NCI-H1417 (cell line): ENCODE data around the gene DHX29.

Experiments used
- DNase-seq, 3 experiments: peaks; one replicate each; lab custom pipeline; 2025; lab: John Stamatoyannopoulos, UW

Gene DHX29

GRCh38 chr5:55232985-55233928, 74.2 kb downstream of the DHX29 start, which contains the start of gene CCNO:
Gene CCNO, minus strand, starts transcription at chr5:55233608. Its CDS starts 85 bp downstream, at chr5:55233523.
- DNase-seq = peak; percentile 90 to 95 (median 93)

DNA sequence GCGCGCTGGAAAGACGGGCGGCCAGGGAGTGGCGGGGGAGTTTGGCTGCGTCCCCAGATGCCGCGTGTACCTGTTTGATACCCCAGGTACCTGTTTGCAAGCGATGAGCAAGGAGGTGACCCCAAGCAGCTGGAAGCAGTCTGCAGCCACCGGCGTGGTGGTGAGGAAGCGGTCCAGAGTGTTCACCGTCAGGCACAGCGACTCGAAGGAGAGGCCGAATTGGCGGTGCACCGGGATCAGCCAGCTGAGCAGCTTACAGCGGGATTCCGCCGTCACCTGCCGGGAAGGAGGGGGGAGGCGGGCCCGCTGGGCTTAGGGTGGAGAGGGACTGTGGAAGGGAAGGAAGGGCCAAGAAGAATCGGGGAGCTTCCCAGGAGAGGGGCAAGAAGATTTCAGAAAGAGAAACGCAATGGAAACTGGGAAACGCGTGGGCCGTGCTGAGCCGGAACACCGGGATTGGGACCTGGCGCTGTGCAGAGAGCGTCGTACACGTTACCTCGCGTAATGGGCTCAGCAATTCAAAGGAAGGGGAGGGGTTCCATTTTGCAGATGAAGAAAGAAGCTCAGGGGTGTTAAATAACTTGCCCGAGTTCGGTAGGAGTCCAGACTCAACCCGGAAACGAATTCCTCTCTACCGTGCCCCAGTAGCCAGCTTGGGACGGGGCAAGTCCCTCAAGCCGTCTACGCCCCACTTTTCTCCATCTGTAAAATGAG, 75.1 kb downstream of the DHX29 start:
- DNase-seq = peak; percentile 61 to 69 (median 63)

- peak in 1 of 3 experiments; percentile 60 for DNase-seq
Measured at GRCh38 chr5:55231919-55232270, 75.6 kb downstream of the DHX29 start.

DNA sequence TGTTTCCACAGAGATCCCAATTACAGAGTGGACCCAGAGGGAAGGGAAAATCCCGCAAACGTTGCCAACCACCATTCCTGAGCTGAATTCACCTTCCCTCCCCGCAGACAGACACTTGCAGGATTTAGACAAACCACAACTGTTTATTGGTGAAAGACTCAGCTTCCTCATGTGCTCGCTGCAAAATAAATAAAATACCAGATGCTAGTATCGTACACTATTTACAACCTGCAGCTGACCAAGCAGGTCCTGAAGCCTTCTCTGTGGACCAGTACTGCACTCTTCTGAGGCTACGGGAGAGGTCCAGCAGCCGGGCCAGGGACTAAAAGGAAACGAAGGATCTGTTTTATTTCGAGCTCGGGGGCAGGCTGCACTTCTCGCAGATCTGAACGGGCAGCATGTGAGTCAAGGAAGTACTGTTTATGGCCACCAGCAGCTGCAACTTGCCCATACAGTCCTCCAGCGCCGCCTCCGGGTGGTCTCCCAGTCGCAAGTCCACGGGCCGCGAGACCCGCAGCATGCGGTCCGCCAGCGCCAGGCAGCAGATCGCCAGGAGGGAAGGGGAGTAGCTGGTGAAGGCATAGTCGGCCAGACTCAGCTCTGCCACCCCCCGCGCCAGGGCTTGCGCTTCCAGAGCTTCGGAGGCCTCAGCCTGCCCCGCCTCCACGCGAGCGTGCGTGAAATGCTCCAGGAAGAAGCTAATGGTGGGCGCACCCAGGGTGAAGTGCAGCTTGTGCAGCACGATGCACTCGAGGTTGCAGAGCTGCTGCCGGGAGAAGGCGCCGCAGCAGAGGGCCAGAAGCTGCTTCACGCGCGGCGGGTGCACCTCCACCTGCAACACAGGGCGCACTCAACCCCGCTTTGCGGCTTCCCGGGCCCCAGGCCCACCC, 76.2 kb downstream of the DHX29 start:
- DNase-seq = peak in 2 of 3 experiments; percentile 61 to 65

GRCh38 chr5:55230086-55230629, 77.3 kb downstream of the DHX29 start:
- no peak for DNase-seq

DNA sequence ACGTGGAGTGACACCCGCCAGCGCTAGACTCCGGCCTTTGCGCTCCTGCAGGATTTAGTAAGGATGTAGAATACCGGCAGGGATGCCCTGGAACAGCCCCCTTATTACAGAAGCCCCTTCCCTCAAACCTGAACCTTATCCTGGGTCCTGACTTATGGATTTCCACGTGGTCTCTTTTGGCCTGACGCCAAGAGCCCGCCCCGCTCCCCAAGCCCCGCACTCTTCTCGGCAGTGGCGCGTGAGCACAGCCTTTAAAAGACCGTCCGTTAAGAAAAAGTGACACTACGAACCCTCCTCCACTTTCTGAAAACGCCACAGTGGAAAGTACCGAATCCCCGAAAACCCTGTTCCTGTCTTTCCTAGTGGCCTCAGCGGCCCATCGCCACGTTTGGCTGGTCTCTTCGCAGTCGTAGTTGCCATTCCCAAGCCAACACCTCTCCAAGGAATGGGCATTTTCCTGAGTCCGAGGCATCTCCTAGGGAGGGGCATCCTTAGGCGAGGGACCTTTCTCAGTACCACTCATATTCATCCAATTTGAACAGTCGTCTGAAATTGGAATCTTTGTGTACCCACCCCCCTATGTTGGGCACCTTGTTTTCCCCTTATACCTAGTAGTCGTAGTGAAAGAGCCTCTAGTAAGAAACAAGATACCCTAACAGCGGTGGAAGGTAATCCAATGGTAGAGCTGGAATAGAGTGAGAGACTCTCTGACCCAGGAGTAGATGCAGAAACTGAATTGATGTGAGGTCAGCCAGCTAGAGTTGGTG, 79.6 kb downstream of the DHX29 start:
- DNase-seq = peak in 1 of 3 experiments; percentile 51

DNA sequence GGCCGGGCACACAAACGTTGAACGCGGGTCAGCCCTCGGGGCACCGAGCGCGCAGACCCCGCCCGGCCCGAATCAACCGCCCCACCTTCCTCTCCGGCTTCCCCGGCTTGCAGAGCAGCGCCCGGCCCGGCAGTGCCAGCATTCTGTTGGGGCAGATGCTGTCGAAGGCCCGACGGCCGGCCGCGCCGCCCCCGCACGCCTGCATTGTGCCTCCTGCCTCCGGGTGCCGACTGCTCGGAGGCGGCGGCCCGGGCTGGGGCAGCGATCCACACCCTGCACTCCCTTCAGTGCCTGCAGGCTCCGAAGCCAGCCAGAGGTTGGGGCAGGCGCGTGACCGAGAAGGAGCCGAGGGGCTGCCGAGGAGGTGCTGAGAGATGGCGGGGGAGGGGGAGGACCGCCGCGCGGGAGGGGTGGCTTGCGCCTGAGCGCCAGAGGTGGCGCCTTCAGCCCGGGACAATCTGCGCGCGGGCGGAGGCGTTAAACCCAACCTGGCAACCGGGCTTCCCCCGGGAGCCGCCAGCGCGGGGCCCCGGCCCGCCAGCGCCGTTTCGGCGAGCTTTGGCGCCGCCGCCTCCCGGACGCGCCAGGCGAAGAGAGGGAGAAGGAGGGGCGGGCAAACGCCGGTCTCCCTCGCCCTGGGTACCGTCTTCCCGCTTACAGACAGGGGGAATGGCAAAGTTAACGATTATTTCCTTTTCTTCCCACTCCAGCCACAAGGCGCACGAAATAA, 80.4 kb downstream of the DHX29 start, which contains the start of gene MCIDAS:
TSS of gene MCIDAS (minus strand) at position 382 of the 730 bp plus-strand sequence. CDS start at position 205, 177 bp downstream.
- DNase-seq = peak; percentile 55 to 68 (median 68)

GRCh38 chr5:55226027-55226933, 81.2 kb downstream of the DHX29 start:
- peak; percentile 75 to 83 (median 75) for DNase-seq

GRCh38 chr5:55225346-55225745, 82.1 kb downstream of the DHX29 start:
- DNase-seq = no peak

DNA sequence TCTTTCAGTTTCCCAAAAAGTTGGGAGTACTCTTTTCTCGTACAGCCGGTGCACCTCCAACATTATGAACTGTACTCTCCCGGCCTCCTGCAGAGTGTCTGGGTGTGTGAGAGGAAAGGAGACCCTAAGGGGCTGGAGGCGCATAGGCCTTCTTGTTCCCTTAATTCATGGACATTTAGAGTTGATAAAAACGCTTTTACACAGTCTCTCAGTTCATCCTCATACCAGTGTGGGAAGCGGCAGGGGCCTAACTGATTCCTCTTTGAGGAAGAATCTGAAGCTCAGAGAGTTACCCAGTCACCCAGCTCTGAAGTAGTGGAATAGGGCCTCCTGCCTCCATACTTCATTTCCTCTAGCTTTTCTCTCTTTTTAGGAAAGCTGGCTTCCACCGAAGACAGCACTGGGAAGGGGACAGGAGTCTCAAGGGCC, 83.7 kb downstream of the DHX29 start:
- no peak for DNase-seq

DNA sequence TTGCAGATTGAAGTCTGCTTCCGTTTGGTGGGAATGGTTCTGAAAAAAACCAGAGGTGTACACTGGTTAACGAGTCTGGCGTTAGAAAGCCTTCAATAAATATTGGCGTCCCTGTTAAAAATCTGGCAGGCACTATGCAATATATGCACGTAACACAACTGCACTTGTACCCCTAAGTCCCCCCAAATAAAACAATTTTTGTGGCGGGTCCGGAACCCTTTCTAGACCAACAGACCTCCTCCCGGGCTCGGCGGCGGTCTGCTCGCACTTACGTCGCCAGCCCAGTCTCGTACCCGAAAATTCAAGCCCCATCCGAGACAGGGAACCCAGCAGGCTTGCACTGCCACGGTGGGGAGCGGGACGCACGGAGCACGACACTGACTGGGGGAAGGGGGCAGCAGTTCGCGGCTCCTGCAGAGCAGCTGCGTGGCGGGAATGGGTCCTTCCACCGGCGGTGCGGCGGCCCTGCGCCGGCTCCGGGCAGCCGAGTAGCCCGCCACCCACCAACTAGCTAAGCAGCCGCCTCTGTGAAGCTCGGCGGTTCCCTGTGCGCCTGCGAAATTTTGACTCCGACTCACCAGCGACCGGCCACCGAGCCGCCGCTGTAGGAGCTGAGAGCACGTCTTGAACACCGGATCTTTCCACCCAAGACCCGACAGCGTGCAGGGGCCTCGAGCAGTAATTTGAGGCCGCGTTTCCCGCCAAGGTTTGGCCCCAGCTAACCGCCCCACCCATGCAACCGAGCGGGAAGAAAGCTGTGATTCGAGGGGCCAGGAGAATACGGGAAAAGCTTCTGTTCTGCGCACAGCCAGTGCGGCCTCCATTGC, 84.3 kb downstream of the DHX29 start:
- DNase-seq = no peak

GRCh38 chr5:55222092-55222984, 85.2 kb downstream of the DHX29 start:
- no peak for DNase-seq

DNA sequence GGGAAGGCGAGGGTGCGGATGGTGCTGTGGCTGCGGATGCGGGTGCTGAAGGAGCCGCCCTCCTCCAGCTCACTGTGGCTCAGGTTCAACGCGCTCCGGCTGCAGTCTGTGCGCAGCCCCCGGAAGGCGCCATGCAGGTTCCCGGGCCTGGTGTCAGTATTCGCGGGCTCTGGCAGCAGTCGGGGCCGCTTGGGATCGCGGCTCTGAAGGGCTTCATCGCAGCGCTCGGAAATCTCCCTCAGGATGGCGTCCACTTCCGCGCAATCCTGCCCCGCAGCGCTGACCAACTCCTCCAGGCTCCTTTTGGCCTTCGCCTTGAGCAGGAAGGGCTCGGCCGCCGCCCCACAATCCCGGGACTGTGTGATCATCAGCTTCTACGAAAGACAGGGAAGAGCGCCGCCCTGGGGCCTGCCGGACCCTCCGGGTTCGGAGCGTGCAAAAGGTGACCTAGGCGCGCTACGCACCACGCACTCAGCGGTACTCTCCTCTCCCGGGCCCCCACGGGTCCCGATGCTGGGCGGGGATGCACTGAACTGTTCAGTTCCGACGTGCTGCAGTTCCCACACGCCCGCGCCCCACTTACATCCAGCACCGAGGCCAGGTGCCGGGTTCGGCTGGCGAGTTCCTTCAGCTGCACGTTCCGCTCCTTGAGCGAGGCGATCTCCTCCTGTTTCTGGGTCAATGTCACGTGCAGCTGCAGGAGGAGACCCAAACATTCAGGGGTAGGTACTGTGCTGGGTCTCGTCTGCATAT, 86.9 kb downstream of the DHX29 start:
- DNase-seq = no peak

DNA sequence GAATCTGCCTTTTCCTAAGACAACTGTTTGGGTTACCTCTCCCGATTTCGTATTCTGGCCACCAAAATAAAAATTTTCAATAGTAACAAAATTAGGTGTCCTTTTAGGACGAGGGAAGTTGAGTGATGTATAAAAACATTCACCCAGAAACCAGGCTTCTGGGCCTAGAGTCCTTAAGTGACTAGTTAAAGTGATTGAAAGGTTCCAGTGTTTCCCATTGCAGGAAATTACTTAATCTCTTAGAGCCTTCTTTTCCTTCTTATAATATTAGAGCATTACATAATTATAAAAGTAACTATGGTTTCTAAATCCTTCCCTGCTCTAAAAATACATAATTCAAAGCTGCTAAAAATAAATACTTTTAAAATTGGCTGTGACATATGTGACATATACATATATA, 87.7 kb downstream of the DHX29 start:
- no peak for DNase-seq

GRCh38 chr5:55218967-55219366, 88.5 kb downstream of the DHX29 start:
- DNase-seq = peak; percentile 6 to 50 (median 26)
